Neuronal stem cell (in vitro differentiated cells): ENCODE results near the gene TBC1D14.

ENCODE experiments used
- DNase-seq: peaks from one replicate; pipeline ENCODE4 v3.0.0-alpha.2; 2013; ENCODE audit warnings: low spot score
- H2AFZ ChIP-seq: one replicate; pipeline ENCODE4 v1.6.1; 2013; ENCODE audit warnings: mild to moderate bottlenecking, low read length, inconsistent platforms
- H2AK5ac ChIP-seq: 2 replicates; pipeline ENCODE4 v1.6.1; 2013; ENCODE audit warnings: low read depth, mild to moderate bottlenecking, inconsistent platforms, low read length, moderate library complexity, mixed read lengths
- H2BK120ac ChIP-seq: 2 replicates; pipeline ENCODE4 v1.6.1; 2013; ENCODE audit warnings: low read depth, mild to moderate bottlenecking, inconsistent platforms, low read length, moderate library complexity, mixed read lengths
- H2BK12ac ChIP-seq: one replicate; pipeline ENCODE4 v1.6.1; 2013; ENCODE audit warnings: low read length, inconsistent platforms
- H2BK15ac ChIP-seq: 2 replicates; pipeline ENCODE4 v1.6.1; 2013; ENCODE audit warnings: mild to moderate bottlenecking, low read length, inconsistent platforms, mixed read lengths
- H2BK5ac ChIP-seq: one replicate; pipeline ENCODE4 v1.6.1; 2013; ENCODE audit warnings: inconsistent platforms, mild to moderate bottlenecking, low read length, moderate library complexity
- H3K14ac ChIP-seq: one replicate; pipeline ENCODE4 v1.6.1; 2013; ENCODE audit warnings: low read length, inconsistent platforms
- H3K18ac ChIP-seq: 2 replicates; pipeline ENCODE4 v1.6.1; 2013; ENCODE audit warnings: low read length, inconsistent platforms
- H3K23ac ChIP-seq: 2 replicates; pipeline ENCODE4 v1.6.1; 2013; ENCODE audit warnings: low read depth, mild to moderate bottlenecking, mixed read lengths, low read length, inconsistent platforms; ENCODE audit not compliant: poor library complexity
- H3K27ac ChIP-seq: replicated peaks from 3 replicates; pipeline ENCODE4 v1.5.1; 2013; ENCODE audit warnings: low read length, inconsistent platforms
- H3K27me3 ChIP-seq, 3 experiments: 2 replicates each; pipeline ENCODE4 v1.6.1; 2013; ENCODE audit warnings: low read length in 3 of 3, mild to moderate bottlenecking in 2 of 3, inconsistent platforms in 1 of 3, low read depth in 1 of 3, mixed read lengths in 1 of 3, moderate library complexity in 1 of 3; ENCODE audit not compliant: control insufficient read depth in 3 of 3, insufficient read depth in 3 of 3
- H3K36me3 ChIP-seq, 2 donors: replicated peaks in 1 of 2; 2 replicates each; pipeline ENCODE4 v1.6.1; 2013; ENCODE audit warnings: low read length in 2 of 2; ENCODE audit not compliant: control insufficient read depth in 2 of 2, insufficient read depth in 2 of 2
- H3K4ac ChIP-seq: 2 replicates; pipeline ENCODE4 v1.6.1; 2013; ENCODE audit warnings: inconsistent platforms, mild to moderate bottlenecking, low read length, moderate library complexity
- H3K4me1 ChIP-seq, 2 donors: 1 replicate in 1 of 2; 2 replicates in 1 of 2; pipeline ENCODE4 v1.6.1; 2013; ENCODE audit warnings: low read length in 2 of 2, low read depth in 1 of 2; ENCODE audit not compliant: control insufficient read depth in 2 of 2, insufficient read depth in 1 of 2
- H3K4me2 ChIP-seq: one replicate; pipeline ENCODE4 v1.6.1; 2013; ENCODE audit warnings: mild to moderate bottlenecking, low read length, inconsistent platforms; ENCODE audit not compliant: insufficient read depth, poor library complexity, severe bottlenecking
- H3K4me3 ChIP-seq, 2 donors: 2 replicates each; pipeline ENCODE4 v1.5.1; 2013; ENCODE audit warnings: low read length in 2 of 2, mild to moderate bottlenecking in 2 of 2, inconsistent platforms in 1 of 2, moderate library complexity in 1 of 2
- H3K79me1 ChIP-seq: one replicate; pipeline ENCODE4 v1.6.1; 2013; ENCODE audit warnings: low read depth, mild to moderate bottlenecking, inconsistent platforms, low read length, moderate library complexity
- H3K9ac ChIP-seq: one replicate; pipeline ENCODE4 v1.6.1; 2013; ENCODE audit warnings: mild to moderate bottlenecking, low read depth, low read length, inconsistent platforms; ENCODE audit not compliant: poor library complexity
- H3K9me3 ChIP-seq, 2 donors: replicated peaks in 1 of 2; 2 replicates each; pipeline versions ENCODE3 to v1.6.1; 2013; ENCODE audit warnings: low read length in 2 of 2, mild to moderate bottlenecking in 2 of 2, inconsistent platforms in 1 of 2, low read depth in 1 of 2, mixed read lengths in 1 of 2, moderate library complexity in 1 of 2; ENCODE audit not compliant: control insufficient read depth in 2 of 2, insufficient read depth in 1 of 2
- H4K8ac ChIP-seq: one replicate; pipeline ENCODE4 v1.6.1; 2013; ENCODE audit warnings: low read depth, mild to moderate bottlenecking, inconsistent platforms, low read length, moderate library complexity
- H4K91ac ChIP-seq: one replicate; pipeline ENCODE4 v1.6.1; 2013; ENCODE audit warnings: low read length, low read depth, mild to moderate bottlenecking, inconsistent platforms; ENCODE audit not compliant: poor library complexity
- WGBS, 2 donors: extraction: QIAGEN DNeasy Blood & Tissue Kit; methylation state at CpG; one replicate each; pipeline ENCODE4 v1.1.7; 2013; ENCODE audit warnings: missing lambda C conversion rate in 2 of 2, mixed read lengths in 1 of 2; ENCODE audit not compliant: insufficient read length in 2 of 2, insufficient replicate concordance in 1 of 2; ENCODE audit errors: extremely low coverage in 2 of 2; 5-methylcytosine and 5-hydroxymethylcytosine counted together

TBC1D14 gene

DNA sequence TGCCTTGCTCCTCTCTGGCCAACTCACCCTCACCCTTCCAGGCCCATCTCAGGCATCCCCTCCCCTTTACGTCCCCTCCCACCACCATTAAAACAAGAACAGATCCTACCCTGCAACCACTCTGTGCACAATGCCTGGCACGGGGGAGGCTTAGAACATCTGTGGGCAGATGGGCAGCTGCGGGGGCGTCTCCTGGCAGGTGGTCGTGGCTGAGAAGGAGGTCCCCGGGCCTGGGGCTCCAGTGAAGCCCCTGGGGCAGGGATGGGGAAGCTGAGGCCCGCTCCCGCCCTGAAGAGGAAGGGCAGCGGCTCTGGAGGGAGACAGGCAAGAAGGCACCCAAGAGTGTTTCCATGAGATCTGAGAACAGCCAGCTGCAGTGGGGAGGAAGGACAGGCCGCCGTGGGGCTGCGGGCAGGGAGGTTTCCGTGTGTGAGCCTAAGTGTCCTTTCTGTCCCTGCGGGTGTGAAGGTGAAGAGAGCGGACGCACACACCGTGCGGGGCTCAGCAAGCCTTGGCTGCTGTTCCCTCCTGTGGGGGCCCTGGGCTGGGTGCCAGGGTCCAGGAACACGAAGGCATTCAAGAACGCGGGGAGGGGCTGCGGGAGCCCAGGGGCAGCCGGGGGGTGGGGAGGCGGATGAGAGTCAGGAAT, 7.8 kb upstream of the TBC1D14 start:
- H3K9me3 ChIP-seq: no peaks in the 10 kb centered on the region
- H3K23ac ChIP-seq: peak overlapping the region; percentile 73
- peak overlapping the region; percentile 24 for H2BK5ac ChIP-seq
- no peak overlapping the region for H3K27ac ChIP-seq
- DNase-seq: no peak
- H2AK5ac ChIP-seq: peak overlapping the region; percentile 70
- H3K18ac ChIP-seq: peak overlapping the region; percentile 85
- no peak overlapping the region for H3K4me3 ChIP-seq
- peak overlapping the region; percentile 40 for H2AFZ ChIP-seq
- no peaks in the 10 kb centered on the region for H3K36me3 ChIP-seq
- H2BK120ac ChIP-seq: no peak overlapping the region
- H3K4ac ChIP-seq: peak overlapping the region; percentile 11
- no peak overlapping the region for H3K4me2 ChIP-seq
- H3K9ac ChIP-seq: no peak overlapping the region
- H3K27me3 ChIP-seq: peaks cover 0 to 11% (median 0%) of the 10 kb centered on the region in 3 experiments
- peaks cover 3 to 7% of the 10 kb centered on the region in 2 donors for H3K4me1 ChIP-seq
- WGBS, 2 donors: no CpG with 5 or more reads among the region's 24 CpGs
- H3K14ac ChIP-seq: peak overlapping the region; percentile 47
- no peak overlapping the region for H4K8ac ChIP-seq
- no peak overlapping the region for H4K91ac ChIP-seq
- H2BK12ac ChIP-seq: peak overlapping the region; percentile 41
- H2BK15ac ChIP-seq: peak overlapping the region; percentile 81
- no peaks in the 10 kb centered on the region for H3K79me1 ChIP-seq

DNA sequence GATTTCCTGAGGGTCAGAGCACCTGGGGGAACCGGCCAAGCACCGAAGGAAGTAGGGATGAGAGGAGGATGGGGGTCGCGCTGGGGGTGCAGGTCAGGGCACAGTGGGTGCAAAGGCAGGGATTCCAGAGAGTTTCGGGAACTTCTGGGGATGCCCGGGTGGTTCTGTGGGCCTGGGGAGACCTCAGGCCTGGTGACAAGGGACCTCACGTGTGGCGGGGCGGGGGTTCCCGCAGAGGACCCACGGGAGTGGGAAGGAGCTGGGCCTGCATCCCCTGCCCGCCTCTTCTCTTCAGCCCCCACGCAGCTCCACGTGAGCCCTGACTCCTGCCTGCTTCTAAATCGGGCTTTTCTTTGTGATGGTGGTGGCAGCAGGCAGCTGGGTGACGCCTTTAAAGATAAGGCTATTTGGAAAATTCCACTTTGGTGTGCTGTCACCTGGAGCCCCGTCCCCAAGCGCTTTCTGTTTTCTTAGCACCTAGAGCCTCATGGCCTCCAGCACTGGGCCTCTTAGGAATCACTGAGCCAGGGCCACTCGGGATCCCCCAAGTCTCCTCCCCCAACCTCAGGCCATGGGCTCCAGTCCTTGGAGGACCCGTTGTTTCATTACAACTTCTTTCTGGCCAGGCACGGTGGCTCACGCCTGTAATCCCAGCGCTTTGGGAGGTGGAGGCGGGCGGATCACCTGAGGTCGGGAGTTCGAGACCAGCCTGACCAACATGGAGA, 7.1 kb upstream of the TBC1D14 start:
- Histone ChIP-seq H3K27ac (no peak overlapping the region), H3K79me1 (no peaks in the 10 kb centered on the region), H2AFZ (peak overlapping the region; percentile 23), H3K4me1 (peaks cover 3 to 7% of the 10 kb centered on the region in 2 donors), H3K4ac (no peak overlapping the region), H2BK12ac (no peak overlapping the region), H3K4me2 (no peak overlapping the region), H2AK5ac (peak overlapping the region; percentile 94), H3K4me3 (no peak overlapping the region), H3K23ac (no peak overlapping the region), H3K9ac (no peak overlapping the region), H2BK5ac (peak overlapping the region; percentile 24), H3K9me3 (no peaks in the 10 kb centered on the region), H3K14ac (peak overlapping the region; percentile 97), H2BK120ac (no peak overlapping the region), H4K8ac (peak overlapping the region; percentile 10), H3K27me3 (peaks cover 0 to 13% (median 0%) of the 10 kb centered on the region in 3 experiments), H2BK15ac (peak overlapping the region; percentile 81), H3K18ac (peak overlapping the region; percentile 85), H3K36me3 (no peaks in the 10 kb centered on the region), H4K91ac (no peak overlapping the region)
- DNase-seq: no peak
- WGBS, 2 donors: no CpG with 5 or more reads among the region's 27 CpGs

DNA sequence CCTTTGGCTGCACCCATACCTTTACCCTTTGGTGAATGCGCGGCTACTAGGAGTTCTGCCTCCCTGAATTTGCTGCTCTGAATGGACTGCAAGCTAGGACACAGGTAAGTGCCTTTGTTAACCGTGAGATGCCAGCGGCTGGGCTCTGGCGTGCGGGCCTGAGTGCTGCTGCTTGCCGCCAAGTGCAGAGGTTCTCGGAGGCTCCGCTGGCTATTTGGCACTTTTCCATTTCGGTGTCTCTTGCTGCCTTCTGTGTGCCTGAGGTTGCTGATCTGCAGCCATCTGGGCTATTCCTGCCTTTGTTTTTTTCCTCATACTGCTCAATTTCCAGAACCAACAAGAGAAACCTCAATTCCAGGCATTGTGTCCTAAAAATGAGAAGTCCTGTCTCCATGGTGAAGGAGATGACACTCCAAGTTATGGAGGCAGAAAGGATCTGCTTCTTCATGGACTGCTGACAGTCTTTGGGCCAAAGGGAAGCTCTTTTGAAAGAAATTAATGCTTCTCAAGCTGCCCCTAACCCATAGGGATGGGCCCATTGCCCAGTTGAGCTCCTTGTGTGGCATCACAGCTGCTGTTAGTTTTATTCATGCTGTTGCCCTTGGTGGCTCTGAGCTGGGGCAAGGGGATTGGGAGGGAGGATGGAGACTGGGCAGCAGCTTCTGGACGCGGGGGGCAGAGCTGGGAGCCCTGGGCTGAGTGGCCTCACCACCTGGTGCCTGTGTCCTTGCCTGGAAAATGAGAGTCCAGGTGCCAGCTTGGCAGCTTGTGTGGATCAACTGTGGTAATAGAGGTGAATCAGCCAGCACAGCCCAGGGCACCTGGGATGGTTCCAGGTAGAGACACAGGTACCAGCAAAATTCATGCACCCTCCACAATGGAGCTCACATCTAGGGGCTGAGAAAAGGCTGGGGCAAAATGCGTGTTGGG, 3.8 kb upstream of the TBC1D14 start:
- no peak overlapping the region for H3K18ac ChIP-seq
- peaks cover 0 to 15% (median 0%) of the 10 kb centered on the region in 3 experiments for H3K27me3 ChIP-seq
- H3K4me2 ChIP-seq: no peak overlapping the region
- no peak overlapping the region for H2BK5ac ChIP-seq
- no peak overlapping the region for H2AK5ac ChIP-seq
- no peak overlapping the region for H3K9ac ChIP-seq
- H3K36me3 ChIP-seq: no peaks in the 10 kb centered on the region
- no peak overlapping the region for H3K14ac ChIP-seq
- H3K23ac ChIP-seq: no peak overlapping the region
- DNase-seq: no peak
- H3K9me3 ChIP-seq: no peaks in the 10 kb centered on the region
- no peak overlapping the region for H3K27ac ChIP-seq
- peaks cover 3% of the 10 kb centered on the region for H3K79me1 ChIP-seq
- H3K4ac ChIP-seq: no peak overlapping the region
- no peak overlapping the region for H3K4me3 ChIP-seq
- no peak overlapping the region for H2BK15ac ChIP-seq
- no peak overlapping the region for H2BK120ac ChIP-seq
- peaks cover 9 to 13% of the 10 kb centered on the region in 2 donors for H3K4me1 ChIP-seq
- no peak overlapping the region for H4K91ac ChIP-seq
- WGBS, 2 donors: no CpG with 5 or more reads among the region's 13 CpGs
- no peak overlapping the region for H4K8ac ChIP-seq
- no peak overlapping the region for H2BK12ac ChIP-seq
- H2AFZ ChIP-seq: no peak overlapping the region
